K562 (cell line): Measurements from ENCODE around the gene COMMD4. TPM values are rescaled to one million over a fixed set of nuclear protein-coding genes. Genes with fewer than 3 reads are reported as not detected.

ENCODE experiments used
- ATAC-seq: fragments of 200-7000 bp; cut with Tn5 transposase; 3 replicates; pipeline ENCODE4 v1.9.1; 2020; ENCODE audit warnings: moderate library complexity
- BruUV-seq: library from RNA; stranded (reverse); fragments of 400-500 nt; replicated peaks from 2 replicates; lab custom pipeline; 2021; lab: Mats Ljungman, UMichigan
- CTCF ChIA-PET: fragments of 300-600 bp; formaldehyde crosslinking; extraction: SDS; loops from one replicate; lab custom pipeline; 2021; ENCODE audit warnings: low intra/inter-chr PET ratio; lab: Yijun Ruan, JAX
- POLR2A ChIA-PET: fragments of 300-600, 350-650 bp; sonication (Branson Sonifier 250); formaldehyde crosslinking; extraction: SDS; loops from one replicate; lab custom pipeline; 2021; ENCODE audit warnings: antibody characterized with exemption, inconsistent platforms; lab: Yijun Ruan, JAX
- DNase-seq, 4 experiments: peaks; one replicate each; pipeline versions ENCODE4 v3.0.0 to v3.0.0-alpha.2; 2011 to 2018; ENCODE audit warnings: low spot score in 3 of 4, mixed read lengths in 3 of 4; ENCODE audit errors: extremely low read depth in 1 of 4
- FAIRE-seq: peaks from 2 replicates; lab custom pipeline; 2011; peaks lifted over from hg19 to GRCh38; lab: Jason Lieb, UNC
- H2AFZ ChIP-seq: 2 replicates; pipeline ENCODE4 v1.6.0; 2011; ENCODE audit warnings: low read depth, low read length, control low read depth, inconsistent platforms
- H3K27ac ChIP-seq: fragments of 200-600 bp; 3 replicates; pipeline ENCODE4 v1.8.0; 2011; ENCODE audit warnings: low read depth, mild to moderate bottlenecking, control low read depth, inconsistent platforms, low read length, moderate library complexity, mixed read lengths; ENCODE audit errors: extremely low read depth
- H3K27me3 ChIP-seq, 2 experiments: fragments of 300-600 bp in 1 of 2; 2 replicates in 1 of 2; 3 replicates in 1 of 2; pipeline versions ENCODE4 v1.6.0 to v1.8.0; 2011; ENCODE audit warnings: inconsistent platforms in 2 of 2, low read length in 2 of 2, mild to moderate bottlenecking in 1 of 2, mixed read lengths in 1 of 2, moderate library complexity in 1 of 2; ENCODE audit not compliant: control insufficient read depth in 2 of 2, insufficient read depth in 2 of 2
- H3K36me3 ChIP-seq: fragments of 300-600 bp; 3 replicates; pipeline ENCODE4 v1.8.0; 2011; ENCODE audit warnings: mild to moderate bottlenecking, low read length, inconsistent platforms; ENCODE audit not compliant: control insufficient read depth, insufficient read depth
- H3K4me1 ChIP-seq, 2 experiments: fragments of 200-600 bp in 1 of 2; replicated peaks in 1 of 2; 2 replicates in 1 of 2; 3 replicates in 1 of 2; pipeline versions ENCODE4 v1.5.1 to v1.8.0; 2011; ENCODE audit warnings: inconsistent platforms in 2 of 2, low read length in 2 of 2, mild to moderate bottlenecking in 1 of 2, mixed read lengths in 1 of 2, moderate library complexity in 1 of 2; ENCODE audit not compliant: control insufficient read depth in 2 of 2, insufficient read depth in 2 of 2
- H3K4me2 ChIP-seq: 2 replicates; pipeline ENCODE4 v1.6.1; 2011; ENCODE audit warnings: low read length, control low read depth, inconsistent platforms, mixed read lengths; ENCODE audit not compliant: insufficient read depth
- H3K4me3 ChIP-seq: fragments of 200-600 bp; sonication (generic), shearing (Covaris generic); 2 replicates; pipeline ENCODE4 v1.5.1; 2016; ENCODE audit warnings: control low read depth, inconsistent platforms
- H3K79me2 ChIP-seq: fragments of 200-600 bp; 3 replicates; pipeline ENCODE4 v1.8.0; 2011; ENCODE audit warnings: low read length, inconsistent platforms; ENCODE audit not compliant: control insufficient read depth, insufficient read depth
- H3K9ac ChIP-seq, 2 experiments: 2 replicates each; pipeline versions ENCODE4 v1.6.0 to v1.6.1; 2011; ENCODE audit warnings: low read depth in 2 of 2, low read length in 2 of 2, control low read depth in 1 of 2, inconsistent platforms in 1 of 2, mild to moderate bottlenecking in 1 of 2, mixed read lengths in 1 of 2; ENCODE audit not compliant: insufficient read depth in 1 of 2
- H3K9me1 ChIP-seq: one replicate; pipeline ENCODE4 v1.6.0; 2011; ENCODE audit warnings: inconsistent platforms, mild to moderate bottlenecking, low read length, moderate library complexity; ENCODE audit not compliant: control insufficient read depth, insufficient read depth
- H3K9me3 ChIP-seq: replicated peaks from 2 replicates; pipeline ENCODE4 v1.5.1; 2011; ENCODE audit warnings: low read depth, low read length, inconsistent platforms; ENCODE audit not compliant: control insufficient read depth, insufficient read depth
- H4K20me1 ChIP-seq: replicated peaks from 2 replicates; pipeline ENCODE4 v1.6.1; 2011; ENCODE audit warnings: low read length, inconsistent platforms, mixed read lengths; ENCODE audit not compliant: control insufficient read depth, insufficient read depth
- FOXP4 ChIP-seq: sonication (generic); formaldehyde crosslinking; IDR thresholded peaks from 2 replicates; pipeline ENCODE4 v1.8.0; 2022; ENCODE audit warnings: mild to moderate bottlenecking, missing genetic modification reagents, borderline replicate concordance
- HCFC1 ChIP-seq: IDR thresholded peaks from 2 replicates; pipeline ENCODE4 v1.6.1; 2012; ENCODE audit warnings: low read depth, low read length, improper control_type of control experiment
- POLR2B ChIP-seq: fragments of 450-650 bp; IDR thresholded peaks from 2 replicates; pipeline ENCODE4 v1.6.1; 2018; ENCODE audit warnings: low read depth; ENCODE audit not compliant: partially characterized antibody
- ZNF41 ChIP-seq: fragments of 250-450 bp; sonication (Bioruptor Pico); conservative IDR thresholded peaks from 2 replicates; pipeline ENCODE4 v1.4.0; 2020; ENCODE audit warnings: mild to moderate bottlenecking
- WGBS: fragments of 100-300 bp; shearing (Covaris generic); methylation state at CpG from one replicate; pipeline ENCODE4 v1.1.6; 2016; ENCODE audit warnings: low coverage, mixed read lengths; ENCODE audit not compliant: insufficient coverage; ENCODE audit errors: missing lambda C conversion rate; 5-methylcytosine and 5-hydroxymethylcytosine counted together
- in situ Hi-C: fragments of 300-500 bp; cut with MboI; formaldehyde crosslinking; loops from 4 replicates; pipeline ENCODE4 v1.15.0; 2018; ENCODE audit warnings: inconsistent platforms, mixed read lengths
- intact Hi-C: fragments of 100-400 bp; cut with micrococcal nuclease; formaldehyde crosslinking; loops from 2 replicates; pipeline ENCODE4 v1.14.2; 2022
- polyA plus RNA-seq, 8 experiments: library from polyadenylated mRNA; depleted of rRNA in 4 of 8; stranded (reverse) in 5 of 8; unstranded in 3 of 8; fragments of >200 nt; fragmentation: Nextera tagmentation in 2 of 8; fragmentation: Illumina TruSeq in 1 of 8; extraction: Ambion mirVana in 2 of 8; extraction: Trizol in 1 of 8; gene quantifications; 2 replicates each; pipeline versions ENCODE4 v1.2.1 to v1.2.3, GENCODE V29; 2011 to 2014; ENCODE audit warnings: inconsistent platforms in 1 of 8, missing spikeins in 1 of 8
- total RNA-seq, 7 experiments: library from RNA; depleted of rRNA in 6 of 7; stranded (reverse); fragments of >200 nt in 6 of 7; fragmentation: Illumina TruSeq in 2 of 7; extraction: Trizol in 2 of 7; gene quantifications; 2 replicates each; pipeline versions ENCODE4 v1.2.1 to v1.2.3, GENCODE V29; 2011 to 2021; ENCODE audit warnings: low replicate concordance in 1 of 7

Gene COMMD4
- total and polyA plus RNA-seq, 9 of the 15 experiments (the other 6 are each of a cell fraction or from before 2014, with no cell fraction given): 20.4 to 140 (median 63.9) TPM

GRCh38 chr15:75327005-75327404 is 8.9 kb upstream of the COMMD4 start:
- H3K4me2 ChIP-seq: no peak overlapping the region
- no peak overlapping the region for H3K4me3 ChIP-seq
- 0 out of 4 replicates have a peak overlapping the region, but pooled peaks of 1 of the 2 experiments have one; percentile 35 for H3K9ac ChIP-seq
- H4K20me1 ChIP-seq: no peaks in the 10 kb centered on the region
- ChIA-PET CTCF (no interaction called here), POLR2A (interaction anchor here (0.6 kb wide), 1 partner anchor 53 kb away, joined by 3 read pairs; no protein-coding TSS in a partner anchor)
- no peak for ATAC-seq
- no peaks in the 10 kb centered on the region for H3K9me1 ChIP-seq
- H3K27ac ChIP-seq: no peak overlapping the region
- no peaks in the 10 kb centered on the region; a peak in 1 of 5 replicates for H3K27me3 ChIP-seq
- in situ Hi-C loops (loop anchor here (10.0 kb wide), 1 partner anchor 788 kb away; no protein-coding TSS in a partner anchor), intact Hi-C loops (no loop called here)
- no peak overlapping the region for H2AFZ ChIP-seq
- no peaks in the 10 kb centered on the region for H3K9me3 ChIP-seq
- FAIRE-seq: no peak
- H3K4me1 ChIP-seq: peaks cover 0 to 3% of the 10 kb centered on the region in 2 experiments; a peak in 1 of 5 replicates
- H3K36me3 ChIP-seq: no peaks in the 10 kb centered on the region
- DNase-seq: no peak
- WGBS: 52% methylated on average over 3 of the region's 4 CpGs
- no TSS peak for BruUV-seq
- H3K79me2 ChIP-seq: no peaks in the 10 kb centered on the region
- TF ChIP-seq FOXP4 (CRISPR knock-in tag) (no peak), POLR2B (no peak), ZNF41 (CRISPR knock-in tag) (no peak), HCFC1 (no peak)
